Activated CD4-positive, alpha-beta T cell treated with anti-CD3 and anti-CD28 coated beads for 48 hours (primary cell): Measurements from ENCODE around the gene ITGAE.
"Not testable (repeated sequence)": the region's sequence is repeated elsewhere in the genome, so short reads cannot be mapped to it uniquely, and the experiment has no call there.

Experiments used
- DNase-seq: peaks from one replicate; pipeline ENCODE4 v3.0.0-alpha.2; 2020

ITGAE gene

DNA sequence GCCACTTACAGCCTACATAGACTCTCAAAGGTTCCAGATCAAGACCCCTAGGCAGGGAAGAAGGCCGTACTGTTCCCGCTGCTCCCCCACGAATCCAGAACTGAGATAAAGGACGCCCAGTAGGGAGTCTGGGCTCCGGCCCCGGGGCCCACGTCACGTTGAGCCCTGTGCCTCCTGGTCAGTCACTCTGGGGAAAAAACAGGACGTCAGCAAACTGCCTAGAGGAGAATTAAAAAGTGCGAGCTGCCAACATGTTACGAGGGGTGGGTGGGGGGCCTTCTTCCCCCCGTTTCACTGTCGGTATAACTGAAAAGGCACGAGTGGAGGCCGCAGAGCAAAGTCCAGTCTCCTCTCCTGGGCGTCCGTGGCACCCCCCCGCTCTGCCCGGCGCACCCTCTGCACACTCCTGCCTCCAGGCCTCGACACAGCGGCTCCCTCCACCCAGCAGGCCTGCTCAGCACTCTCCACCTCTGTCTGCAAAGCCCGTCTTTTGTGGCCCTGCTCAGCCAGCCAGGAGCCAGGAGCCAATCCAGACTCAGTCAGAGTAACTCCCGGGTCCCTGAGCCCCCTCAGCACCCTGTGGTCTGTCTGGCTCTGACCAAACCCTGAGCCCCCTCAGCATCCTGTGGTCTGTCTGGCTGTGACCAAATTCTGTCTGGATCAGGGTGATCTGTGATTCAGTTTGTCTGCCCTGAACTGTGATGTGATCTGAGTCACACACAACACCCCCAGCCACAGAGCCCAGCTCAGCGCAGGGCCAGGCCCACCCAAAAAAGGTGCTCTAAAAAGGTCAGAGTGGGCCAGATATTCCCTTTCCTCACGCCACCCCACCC, 6.2 kb downstream of the ITGAE start:
- peak; percentile 20 for DNase-seq

DNA sequence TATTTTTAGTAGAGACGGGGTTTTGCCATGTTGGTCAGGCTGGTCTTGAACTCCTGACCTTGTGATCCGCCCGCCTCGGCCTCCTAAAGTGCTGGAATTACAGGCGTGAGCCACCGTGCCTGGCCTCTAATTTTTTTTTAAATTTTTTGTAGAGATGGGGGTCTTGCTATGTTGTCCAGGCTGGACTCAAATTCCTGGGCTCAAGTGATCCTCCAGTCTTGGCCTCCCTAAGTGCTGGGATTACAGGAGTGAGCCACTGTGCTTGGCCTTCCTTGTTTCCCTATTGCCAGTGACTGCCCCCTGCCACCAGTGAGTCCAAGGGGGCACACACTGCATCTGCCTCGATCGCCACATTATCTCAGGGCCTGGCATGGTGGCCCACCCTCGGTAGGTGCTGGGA, 6.8 kb downstream of the ITGAE start:
- not testable (repeated sequence) for DNase-seq

DNA sequence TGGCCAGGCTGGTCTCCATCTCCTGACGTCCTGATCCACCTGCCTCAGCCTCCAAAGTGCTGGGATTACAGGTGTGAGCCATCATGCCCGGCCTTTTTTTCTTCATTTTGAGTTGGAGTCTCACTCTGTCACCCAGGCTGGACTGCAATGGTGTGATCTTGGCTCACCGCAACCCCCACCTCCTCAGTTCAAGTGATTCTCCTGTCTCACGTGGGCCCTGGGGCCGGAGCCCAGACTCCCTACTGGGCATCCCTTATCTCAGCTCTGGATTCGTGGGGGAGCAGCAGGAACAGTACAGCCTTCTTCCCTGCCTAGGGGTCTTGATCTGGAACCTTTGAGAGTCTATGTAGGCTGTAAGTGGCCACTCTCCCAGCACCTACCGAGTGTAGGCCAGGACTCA, 7.7 kb downstream of the ITGAE start:
- not testable (repeated sequence) for DNase-seq

DNA sequence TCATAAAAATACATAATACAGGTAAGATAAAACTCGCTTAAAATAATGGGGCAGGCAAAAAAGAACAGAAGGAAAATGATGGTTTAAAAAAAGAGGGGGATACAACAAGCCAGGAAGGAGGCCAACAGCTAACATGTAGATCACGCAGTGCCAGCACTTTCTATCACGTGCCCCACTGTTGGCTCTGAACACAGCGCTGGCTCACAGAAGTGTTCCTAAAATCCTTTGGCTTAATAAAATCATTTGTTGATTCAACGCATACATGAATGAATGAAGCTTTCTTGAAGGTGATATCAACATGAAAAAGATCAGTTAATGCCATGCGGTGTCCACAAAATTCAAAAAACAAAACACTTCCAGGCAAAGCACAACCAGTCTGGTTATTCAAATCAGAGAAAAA, 8.5 kb downstream of the ITGAE start:
- no peak for DNase-seq

DNA sequence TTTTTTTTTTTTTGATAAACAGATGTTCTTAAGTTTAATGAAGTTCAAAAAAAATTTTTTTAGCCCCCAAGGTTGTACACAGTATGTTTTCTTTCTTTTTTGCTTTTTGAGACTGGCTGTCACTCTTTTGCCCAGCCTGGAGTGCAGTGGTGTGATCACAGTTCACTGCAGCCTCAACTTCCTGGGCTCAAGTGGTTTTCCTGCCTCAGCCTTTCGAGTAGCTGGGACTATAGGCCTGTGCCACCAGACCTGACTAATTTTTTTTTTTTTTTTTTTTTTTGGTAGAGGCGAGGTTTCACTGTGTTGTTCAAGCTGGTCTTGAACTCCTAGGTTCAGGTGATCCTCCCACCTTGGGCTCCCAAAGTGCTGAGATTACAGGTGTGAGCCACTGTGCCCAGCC, 12.8 kb downstream of the ITGAE start:
- no peak for DNase-seq

DNA sequence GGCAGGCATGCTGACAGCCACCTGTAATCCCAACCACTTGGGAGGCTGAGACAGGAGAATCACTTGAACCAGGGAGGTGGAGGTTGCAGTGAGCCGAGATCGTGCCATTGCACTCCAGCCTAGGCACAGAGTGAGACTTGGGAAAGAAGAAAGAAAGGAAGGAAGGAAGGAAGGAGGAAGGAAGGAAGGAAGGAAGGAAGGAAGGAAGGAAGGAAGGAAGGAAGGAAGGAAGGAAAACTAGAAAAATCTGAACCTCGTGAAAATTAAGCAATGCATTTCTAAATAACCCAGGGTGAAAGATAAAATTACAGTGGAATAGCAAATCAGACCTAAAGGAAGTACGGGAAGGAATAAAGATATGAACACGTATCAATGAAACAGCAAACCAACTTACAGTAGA, 15.7 kb downstream of the ITGAE start:
- DNase-seq, result not testable (repeated sequence)

DNA sequence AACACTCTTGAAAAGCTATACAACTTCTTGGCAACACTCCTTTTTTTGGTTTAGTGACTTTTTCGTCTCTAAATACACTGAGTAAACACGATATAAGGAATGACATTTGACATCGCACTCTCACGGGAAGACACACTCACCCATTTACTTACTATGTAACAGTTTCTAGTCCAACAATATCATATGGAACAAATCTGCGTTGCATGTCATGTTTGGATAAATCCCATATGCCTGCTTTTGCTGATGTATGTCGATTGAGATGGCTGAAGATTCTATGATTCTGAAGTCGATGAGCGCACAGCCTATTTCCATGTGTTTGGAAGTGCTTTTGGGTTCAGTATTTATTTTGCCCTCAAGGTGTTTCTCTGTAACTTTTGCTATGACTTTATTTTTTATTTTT, 18.2 kb downstream of the ITGAE start:
- no peak for DNase-seq

DNA sequence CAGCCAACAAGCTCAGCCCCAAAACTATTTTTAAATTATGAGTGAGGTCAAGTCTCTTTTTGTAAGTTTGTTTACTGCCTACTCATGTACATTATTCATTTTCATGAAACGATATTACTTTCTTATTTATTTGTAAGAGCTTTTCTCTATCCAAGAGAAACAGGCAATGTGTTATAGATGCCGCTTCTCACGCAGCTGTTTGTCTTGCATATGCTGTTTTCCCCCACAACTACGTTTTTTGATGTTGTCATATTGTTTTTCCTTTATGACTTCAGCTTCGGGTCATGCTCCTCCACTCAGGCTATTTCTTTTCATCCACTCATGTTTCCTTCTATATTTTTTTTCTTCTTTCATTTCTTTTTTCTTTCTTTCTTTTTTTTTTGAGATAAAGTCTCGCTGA, 20.0 kb downstream of the ITGAE start:
- DNase-seq, result no peak

DNA sequence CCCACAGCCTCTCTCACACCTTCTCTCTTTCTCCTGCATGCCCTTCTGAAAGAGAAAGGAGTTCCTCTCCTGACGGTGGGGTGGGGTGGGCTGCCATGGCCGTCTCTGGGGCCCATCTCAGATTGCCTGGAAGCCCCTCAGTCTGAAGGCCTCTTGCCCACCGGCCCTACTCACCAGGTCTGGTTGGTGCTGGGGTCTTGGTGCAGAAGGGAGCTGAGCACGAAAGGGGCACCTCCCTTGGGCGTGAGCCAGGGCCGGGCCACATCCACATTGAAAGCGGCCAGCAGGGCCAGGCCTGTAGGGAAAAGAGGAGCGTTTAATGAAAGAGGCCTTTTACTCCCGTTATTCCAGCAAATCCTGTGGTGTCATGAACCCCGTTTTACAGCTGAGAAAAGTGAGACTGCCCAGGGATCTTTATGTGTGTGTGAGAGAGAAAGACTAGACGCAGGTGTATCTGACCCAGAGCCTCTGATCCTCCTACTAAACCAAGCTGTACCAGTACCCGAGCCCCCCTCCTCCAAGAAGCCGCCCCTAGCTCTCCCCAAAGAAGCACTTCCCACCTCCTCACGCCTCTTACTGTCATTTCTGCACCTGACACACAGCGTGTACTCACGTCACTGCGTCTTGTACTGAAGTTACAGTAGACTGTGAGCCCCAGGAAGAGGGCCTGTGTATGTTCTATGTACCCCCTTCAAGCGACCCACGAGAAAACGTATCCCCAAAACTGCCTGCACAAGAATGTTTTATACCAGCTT, 23.4 kb downstream of the ITGAE start:
- DNase-seq, result no peak

DNA sequence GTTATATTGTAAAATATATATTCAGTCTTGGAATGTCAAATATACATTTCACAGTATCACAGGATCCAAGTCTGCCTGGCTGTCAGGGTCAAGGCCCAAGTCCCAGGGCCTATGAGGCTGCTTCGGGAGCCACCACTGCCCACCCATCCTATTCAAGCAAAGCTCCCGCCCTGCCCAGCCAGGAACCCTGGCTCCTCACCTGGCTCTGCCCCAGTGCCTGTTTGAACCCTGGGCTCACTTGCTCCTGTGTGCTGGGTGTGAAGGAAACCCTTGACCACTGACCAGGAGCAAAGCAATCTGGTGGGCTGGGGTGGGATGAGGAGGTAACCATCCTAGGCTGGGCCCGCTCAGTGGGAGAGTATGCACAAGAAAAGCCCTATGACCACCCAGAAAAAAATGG, 27.0 kb downstream of the ITGAE start:
- DNase-seq, result no peak

DNA sequence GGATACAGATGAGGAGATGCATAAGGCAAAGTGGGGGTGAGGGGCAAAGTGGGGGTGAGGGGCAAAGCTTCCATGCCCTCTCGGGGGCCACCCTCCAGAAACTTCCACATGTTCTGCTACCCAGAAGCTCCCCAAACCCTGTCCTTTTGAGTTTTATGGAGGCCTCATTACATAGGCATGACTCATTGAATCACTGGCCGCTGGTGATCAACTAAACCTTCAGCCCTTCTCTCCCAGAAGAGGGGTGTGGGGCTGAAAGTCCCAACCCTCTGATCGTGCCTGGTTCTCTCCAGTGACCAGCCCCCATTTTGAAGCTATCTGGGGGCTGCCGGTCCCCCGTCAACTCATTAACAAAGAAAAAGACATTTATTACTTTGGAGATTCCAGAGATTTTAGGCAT, 27.5 kb downstream of the ITGAE start:
- no peak for DNase-seq

DNA sequence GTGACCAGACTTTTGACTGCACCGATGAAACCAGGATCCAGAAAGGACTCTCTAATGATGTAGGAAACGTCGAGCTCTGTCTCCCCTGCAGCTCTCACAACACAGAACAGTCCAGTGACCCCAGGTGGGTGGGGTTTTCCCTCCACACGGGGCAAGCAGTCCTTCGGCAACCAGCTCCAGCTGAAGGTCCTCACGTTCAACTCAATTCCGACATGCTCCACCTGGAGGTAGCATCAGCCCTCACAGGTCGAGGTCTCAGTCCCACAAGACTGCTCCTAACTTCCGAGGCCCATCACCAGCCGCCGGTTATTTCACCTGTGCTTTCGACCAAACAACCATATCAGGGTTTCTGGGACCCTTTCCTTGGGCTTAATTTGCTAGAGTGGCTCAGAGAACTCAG, 28.2 kb downstream of the ITGAE start:
- DNase-seq, result no peak

DNA sequence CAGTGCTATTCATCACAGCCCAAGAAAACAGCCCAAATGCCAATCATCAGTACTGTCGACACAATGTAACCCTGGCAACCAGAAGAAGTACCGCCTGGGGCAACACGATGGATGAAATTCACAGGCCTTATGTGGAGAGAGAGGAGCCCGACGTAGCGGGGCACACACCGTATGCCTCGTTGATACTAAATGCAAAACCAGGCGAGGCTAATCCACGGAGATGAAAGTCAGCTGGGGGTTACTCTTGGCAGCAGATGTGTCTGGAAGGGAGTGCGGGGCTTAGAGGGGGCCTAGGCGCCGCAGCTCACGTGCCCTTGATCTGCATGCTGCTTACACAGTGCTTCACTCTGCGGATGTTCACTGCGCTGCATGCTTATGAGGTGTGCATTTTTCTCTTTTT, 29.8 kb downstream of the ITGAE start:
- no peak for DNase-seq

DNA sequence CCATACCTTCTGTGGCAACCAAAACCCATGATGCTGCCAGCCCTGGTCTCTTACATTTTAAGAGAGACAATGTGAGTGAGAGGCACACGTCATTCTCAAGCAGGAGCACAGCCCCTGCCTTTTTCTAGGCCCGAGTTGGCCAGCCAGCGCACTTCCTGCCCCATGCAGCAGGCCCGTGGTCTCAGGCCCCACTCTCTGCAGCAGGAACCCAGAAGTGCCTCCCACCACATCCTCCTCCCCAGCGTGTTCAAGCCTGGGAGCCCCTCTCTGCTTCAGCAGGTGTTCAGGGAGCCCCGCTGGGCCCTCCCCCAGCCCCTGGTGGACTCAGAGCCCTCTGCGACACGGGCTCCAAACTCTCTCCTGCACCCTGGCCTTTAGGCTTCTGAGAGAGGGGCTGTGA, 30.5 kb downstream of the ITGAE start:
- DNase-seq, result no peak

DNA sequence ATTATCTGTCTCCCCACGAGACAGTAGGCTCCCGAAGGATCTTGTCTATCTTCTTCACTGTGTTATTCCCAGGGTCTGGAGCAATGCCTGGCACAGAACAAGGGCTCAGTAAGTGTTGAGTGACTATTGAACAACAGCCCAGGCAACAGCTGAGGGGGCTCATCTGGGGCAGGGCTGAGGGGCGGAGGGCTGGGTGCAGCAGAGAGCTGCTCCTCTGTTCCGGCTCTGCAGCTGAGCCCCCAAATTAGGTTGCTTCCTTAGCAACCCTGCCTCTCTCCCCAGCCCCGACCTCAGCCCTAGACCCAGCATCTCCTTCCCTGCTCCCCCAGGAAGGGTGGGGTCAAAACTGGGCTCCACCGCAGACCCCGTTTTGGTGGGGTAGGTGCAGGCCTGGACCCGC, 32.2 kb downstream of the ITGAE start:
- DNase-seq, result no peak

DNA sequence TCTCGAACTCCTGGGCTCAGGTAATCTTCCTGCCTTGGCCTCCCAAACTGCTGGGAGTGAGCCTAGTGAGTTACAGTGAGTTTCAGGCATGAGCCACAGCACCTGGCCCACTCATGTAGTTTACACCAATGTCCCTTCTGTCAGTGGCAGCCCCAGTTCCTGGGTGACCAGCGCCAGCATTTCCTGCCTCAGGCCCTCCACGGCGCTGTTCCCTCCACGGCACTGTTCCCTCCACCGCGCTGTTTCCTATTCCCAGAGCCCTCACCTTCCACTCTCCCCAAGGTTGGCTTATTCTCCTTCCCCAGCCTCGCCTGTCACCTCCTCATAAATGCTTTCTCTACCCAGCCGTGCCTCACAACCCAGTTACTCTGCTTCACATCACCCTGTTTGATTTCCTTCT, 32.6 kb downstream of the ITGAE start:
- no peak for DNase-seq

DNA sequence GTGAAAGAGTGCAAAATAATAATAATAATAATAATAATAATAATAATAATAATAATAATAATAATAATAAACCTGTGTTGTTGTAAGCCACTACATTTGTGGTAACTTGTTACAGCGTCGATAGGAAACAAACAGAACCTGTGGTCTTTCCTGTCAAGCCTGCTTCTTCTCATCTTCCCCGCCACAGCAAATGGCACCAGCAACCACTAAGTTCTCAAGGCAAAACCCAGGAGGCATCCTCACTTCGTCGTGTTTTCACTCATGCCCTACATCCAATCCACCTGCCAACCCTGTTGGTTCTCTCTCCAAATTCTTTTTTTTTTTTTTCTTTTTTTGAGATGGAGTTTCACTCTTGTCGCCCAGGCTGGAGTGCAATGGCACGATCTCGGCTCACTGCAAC, 34.2 kb downstream of the ITGAE start:
- no peak for DNase-seq

DNA sequence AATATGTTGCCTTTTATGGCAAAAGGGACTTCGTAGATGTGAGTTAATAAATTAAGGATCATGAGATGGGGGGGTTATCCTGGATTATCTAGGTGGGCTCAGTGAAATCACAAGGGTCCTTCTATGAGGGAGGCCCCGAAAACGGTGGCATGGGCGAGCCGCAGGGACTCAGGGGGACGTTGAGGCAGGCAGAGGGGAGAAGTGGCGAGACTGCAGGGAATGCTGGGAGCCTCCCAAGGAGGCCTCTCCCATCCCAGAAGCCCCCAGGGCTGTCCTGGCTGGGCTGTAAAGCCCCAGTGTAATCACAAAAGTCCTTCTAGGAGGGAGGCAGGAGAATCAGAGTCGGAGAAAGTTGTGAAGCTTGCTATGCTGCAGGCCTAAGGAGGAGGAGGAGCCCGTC, 35.0 kb downstream of the ITGAE start:
- no peak for DNase-seq

DNA sequence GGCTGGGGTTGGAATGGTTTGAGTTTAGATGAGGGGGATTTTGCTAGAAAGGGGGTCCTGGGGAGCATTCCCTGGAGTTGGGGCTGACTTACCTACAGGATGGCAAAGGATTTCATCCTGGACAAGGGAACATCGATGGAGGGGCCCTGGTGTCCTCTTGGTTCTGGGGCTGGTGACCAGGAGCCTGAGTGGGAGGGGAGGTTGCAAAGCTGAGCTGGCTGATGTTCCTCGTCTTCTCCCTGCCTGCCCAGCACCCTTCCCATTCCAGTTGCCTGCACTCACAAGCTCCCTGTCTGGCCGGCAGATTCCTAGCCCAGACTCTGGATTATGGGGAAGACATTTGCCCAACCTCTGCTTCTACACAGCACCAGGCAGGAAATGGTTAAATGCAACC, 37.2 kb downstream of the ITGAE start:
- DNase-seq, result no peak

DNA sequence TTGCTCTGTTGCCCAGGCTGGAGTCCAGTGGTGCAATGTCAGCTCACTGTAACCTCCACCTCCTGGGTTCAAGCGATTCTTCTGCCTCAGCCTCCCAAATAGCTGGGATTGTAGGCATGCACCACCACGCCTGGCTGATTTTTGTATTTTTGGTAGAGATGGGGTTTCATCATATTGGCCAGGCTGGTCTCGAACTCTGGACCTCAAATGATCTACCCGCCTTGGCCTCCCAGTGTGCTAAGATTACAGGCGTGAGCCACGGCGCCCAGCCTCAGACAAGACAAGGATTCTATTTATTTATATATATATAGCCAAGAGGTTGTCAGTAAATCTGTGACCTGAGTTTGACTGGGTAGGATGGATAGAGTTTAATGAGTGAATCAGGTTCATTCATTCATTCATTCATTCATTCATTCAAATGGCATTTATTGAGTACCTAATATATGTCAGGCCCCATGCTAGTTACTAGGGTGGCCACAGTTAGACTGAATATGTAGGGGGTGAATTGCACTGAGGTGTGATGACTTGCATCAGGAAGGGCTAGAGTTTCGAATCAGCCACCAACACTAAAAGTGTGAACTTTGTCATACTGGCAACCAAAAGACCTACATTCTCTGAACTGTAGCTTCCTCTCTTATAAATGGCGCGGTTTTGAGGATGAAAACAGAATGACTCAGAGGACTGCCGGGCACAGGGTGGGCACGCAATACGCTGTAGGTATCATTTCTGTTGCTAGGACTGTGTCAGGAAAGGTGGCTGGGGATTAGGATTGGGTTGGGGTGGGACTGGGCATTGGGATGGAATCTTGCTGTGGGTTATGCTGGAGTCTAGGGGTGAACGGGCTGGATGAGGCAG, 37.8 kb downstream of the ITGAE start:
- DNase-seq, result peak; percentile 55

DNA sequence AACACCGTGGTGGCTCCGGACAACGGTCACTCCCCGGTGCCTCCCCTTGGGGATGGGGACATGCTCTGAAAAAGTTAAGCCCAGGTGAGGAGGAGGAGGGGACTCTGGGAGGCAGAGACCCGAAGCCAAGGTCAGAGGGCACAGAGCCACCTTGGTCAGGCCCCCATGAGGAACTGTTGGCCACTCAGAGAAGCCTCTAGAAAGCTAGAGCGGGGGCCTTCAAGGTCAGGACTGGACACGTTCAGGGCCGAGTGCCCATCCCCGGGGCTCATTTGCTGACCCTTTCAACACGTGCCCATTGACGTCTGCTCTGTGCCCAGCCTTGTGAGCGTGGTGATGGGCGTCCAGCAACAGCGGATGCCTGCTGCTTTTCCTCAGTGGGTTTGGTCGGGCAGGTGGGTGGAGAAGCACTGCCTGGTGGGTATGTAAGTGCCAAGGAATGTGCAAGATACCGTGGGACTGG, 39.0 kb downstream of the ITGAE start:
- DNase-seq, result no peak

DNA sequence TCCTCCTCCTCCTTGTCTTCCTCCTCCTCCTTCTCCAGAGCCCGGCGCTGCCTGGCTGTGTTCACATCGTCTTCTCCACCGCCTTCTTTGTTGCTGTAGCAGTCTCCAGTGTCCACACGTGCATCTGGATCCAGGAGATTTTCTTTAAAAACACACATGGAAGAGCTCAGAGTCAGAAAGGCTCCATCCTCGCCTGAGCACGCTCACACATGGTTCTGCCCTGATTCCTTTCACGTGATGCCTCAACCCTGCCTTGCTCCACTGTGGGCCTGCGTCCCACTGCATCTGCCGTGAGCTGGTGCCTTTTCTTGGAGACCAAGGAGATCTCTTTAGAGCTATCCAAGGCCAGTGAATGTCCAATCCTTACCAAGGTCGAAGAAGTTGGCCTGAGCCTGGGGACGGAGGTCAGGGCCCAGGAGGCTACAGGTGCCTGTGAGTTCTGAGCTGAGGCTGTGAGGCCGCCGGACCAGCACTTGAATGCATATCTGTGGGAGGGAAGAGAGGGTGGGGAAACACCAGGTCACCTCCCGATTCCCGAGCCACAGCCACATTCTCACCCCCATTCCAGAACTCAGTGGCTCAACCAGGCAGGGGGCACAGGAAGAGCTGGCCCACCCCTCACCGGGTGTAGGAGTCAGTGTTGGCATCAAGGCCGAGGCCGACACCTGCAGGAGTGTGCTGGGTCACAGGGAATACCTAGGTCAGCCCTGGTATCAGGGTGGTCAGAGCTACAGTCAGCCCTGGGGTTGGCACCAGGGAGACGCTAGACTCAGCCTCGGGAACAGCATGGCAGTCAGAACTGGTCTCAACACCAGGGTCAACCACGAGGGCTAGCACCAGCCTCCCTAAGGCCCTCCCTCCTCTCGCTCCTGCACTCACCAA, 39.7 kb downstream of the ITGAE start:
- DNase-seq, result no peak
